ENCODE data around the gene UCP2.

DNA sequence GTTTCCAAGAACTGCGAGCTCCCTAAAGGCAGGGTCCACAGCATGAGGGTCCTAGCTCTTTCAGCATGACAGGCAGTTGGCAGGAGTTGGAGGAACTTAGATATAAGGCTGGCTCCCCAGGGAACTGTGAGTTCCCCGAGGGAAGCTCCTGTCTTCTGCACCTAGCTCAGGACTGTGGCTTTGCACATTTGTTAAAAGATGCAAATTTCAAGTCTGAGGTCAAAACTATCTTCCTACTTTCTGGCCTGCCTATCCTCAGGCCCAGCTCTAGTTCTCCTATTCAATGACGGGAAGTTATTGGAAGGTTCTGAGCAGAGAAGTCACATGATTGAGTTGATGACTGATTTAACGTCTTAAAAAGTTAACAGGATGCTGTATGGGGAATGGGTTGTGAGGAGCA is 37.9 kb upstream of the UCP2 start:
- TF ChIP-seq POLR2AphosphoS5 (IDR thresholded peaks at IDR 0.05; ENCODE audit: borderline replicate concordance, low read depth, low read length) (no peak), EZH2 (IDR thresholded peaks at IDR 0.05) (no peak), FOXP2 (optimal IDR thresholded peaks at IDR 0.05; ENCODE audit: control extremely low read depth, extremely low read length, insufficient read depth) (no peak)
